ACHN (cell line): ENCODE data around the gene SPATA25.

Experiments
- DNase-seq: peaks from one replicate; pipeline ENCODE4 v3.0.0-alpha.2; 2015
- in situ Hi-C: cut with HindIII; loops from 2 replicates; pipeline ENCODE4 v1.10.0; 2017; ENCODE audit warnings: low sequenced_read_pairs, low pct_ligation_motif_present, low pct_unique_long_range_greater_than_20kb

Gene SPATA25

DNA sequence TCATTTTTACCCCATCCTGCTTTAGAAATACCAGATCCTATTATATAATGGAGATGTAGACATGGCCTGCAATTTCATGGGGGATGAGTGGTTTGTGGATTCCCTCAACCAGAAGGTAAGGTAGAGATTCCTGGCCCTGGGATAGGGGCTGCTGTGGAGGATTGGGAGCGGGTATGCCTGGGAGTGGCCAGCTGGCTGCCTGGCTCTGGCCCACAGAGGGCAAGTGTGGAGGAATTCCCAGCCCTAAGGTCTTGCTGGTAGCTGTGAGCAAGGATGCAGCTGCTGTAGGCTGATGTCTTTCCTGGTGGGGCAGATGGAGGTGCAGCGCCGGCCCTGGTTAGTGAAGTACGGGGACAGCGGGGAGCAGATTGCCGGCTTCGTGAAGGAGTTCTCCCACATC lies 10.3 kb upstream of the SPATA25 start:
- in situ Hi-C loops = no loop called here
- no peak for DNase-seq

DNA sequence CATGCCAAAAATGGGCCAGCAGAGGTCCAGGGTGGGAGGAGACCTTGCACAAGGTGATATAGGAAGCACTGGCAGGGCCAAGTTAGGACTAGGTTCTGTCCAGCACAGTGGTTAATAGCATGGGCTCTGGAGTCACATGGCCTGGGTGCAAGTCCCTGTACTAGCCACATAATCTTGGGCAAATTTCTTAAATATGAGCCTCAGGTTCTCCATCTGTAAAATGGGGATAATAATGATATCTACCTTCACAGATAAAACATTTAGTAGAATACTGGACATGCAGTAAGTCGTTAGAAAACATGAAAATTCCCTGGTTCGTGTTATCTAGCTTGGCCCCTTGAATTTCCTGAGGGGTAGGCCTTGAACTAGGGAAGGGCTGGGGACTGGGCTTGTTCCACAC lies 9.9 kb upstream of the SPATA25 start:
- DNase-seq = no peak
- in situ Hi-C loops = no loop called here

- in situ Hi-C loops = no loop called here
- DNase-seq = no peak
These were observed 9.3 kb upstream of the SPATA25 start for GRCh38 chr20:45896641-45897161.

DNA sequence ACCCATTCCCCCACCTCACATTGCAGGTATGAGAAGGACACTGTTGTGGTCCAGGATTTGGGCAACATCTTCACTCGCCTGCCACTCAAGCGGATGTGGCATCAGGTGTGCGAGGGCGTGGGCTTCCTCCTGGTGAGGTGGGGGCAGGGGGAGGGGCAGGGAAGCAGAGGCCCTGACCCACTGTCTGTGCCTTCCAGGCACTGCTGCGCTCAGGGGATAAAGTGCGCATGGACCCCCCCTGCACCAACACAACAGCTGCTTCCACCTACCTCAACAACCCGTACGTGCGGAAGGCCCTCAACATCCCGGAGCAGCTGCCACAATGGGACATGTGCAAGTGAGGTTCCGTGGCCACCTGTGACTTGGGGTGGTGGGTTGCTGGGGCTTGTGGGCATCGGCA lies 7.4 kb upstream of the SPATA25 start:
- in situ Hi-C loops = no loop called here
- no peak for DNase-seq

GRCh38 chr20:45893831-45894230 lies 6.4 kb upstream of the SPATA25 start:
- DNase-seq = no peak
- in situ Hi-C loops = no loop called here

DNA sequence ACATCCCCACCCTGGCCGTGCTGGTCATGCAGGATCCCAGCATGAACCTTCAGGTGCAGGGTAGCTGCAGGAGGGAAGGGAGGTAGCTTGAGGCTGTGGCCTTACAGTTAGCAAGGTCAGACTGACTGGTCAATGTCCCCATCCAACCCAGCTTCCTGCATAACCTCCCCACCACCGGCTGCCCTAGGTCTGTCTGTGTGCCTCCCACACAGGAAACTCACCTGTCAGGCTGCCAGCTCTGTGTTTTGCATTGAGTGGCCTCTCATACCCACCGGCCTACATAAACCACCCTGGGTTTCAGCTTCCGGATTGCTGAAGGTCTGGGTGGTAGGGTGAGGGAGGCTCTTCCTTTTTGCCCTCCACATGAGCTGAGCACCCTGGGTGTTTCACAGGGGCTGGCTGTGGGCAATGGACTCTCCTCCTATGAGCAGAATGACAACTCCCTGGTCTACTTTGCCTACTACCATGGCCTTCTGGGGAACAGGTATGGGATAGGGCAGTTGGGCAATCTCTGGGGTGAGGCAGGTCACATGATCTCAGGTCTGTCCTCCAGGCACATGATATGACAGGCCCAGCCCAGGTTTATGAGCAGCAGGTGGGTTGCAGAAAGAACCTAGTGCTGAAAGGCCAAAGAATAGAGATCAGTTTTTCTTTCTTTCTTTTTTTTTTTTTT lies 5.5 kb upstream of the SPATA25 start:
- in situ Hi-C loops = no loop called here
- no peak for DNase-seq

DNA sequence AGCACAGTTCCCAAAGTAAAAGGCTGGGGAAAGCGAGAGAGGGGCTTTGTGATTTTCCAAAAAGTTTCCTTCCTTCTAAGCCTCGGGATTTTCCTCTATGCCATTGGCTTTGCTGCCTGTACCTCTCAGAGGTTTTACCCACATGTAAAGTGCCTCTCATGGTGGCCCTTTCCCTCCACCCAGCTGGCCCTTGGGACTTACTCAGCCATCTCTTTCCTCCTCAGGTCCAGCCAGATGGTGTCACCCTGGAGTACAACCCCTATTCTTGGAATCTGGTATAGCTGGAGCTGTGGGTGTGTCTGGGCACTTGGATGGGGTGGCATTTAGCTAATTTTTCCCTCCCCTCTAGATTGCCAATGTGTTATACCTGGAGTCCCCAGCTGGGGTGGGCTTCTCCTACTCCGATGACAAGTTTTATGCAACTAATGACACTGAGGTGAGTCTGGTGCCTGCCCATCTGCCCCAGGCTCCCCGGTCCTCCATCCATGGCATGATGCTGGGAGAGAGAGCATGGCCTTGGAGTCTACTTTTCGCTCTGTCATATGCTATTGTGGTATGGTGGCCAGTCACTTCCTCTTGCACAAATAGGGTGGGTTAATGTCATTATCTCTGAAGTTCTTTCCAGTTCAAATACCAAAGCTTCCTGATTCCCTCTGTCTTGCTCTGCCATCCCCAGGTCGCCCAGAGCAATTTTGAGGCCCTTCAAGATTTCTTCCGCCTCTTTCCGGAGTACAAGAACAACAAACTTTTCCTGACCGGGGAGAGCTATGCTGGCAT lies 4.8 kb upstream of the SPATA25 start:
- in situ Hi-C loops = no loop called here
- DNase-seq = peak; percentile 52

GRCh38 chr20:45890985-45891983 lies 3.9 kb upstream of the SPATA25 start, which contains the start of the genes CTSA and NEURL2:
Gene CTSA, plus strand, starts transcription at chr20:45891335. Its CDS starts 234 bp downstream, at chr20:45891569.
Gene NEURL2, minus strand, starts transcription at chr20:45891208. Its CDS starts 217 bp downstream, at chr20:45890991.
- DNase-seq = peak; percentile 86
- in situ Hi-C loops = no loop called here

GRCh38 chr20:45890077-45890984 lies 2.9 kb upstream of the SPATA25 start:
- no peak for DNase-seq
- in situ Hi-C loops = no loop called here

GRCh38 chr20:45888681-45889080 lies 1.3 kb upstream of the SPATA25 start:
- in situ Hi-C loops = no loop called here
- DNase-seq = no peak

DNA sequence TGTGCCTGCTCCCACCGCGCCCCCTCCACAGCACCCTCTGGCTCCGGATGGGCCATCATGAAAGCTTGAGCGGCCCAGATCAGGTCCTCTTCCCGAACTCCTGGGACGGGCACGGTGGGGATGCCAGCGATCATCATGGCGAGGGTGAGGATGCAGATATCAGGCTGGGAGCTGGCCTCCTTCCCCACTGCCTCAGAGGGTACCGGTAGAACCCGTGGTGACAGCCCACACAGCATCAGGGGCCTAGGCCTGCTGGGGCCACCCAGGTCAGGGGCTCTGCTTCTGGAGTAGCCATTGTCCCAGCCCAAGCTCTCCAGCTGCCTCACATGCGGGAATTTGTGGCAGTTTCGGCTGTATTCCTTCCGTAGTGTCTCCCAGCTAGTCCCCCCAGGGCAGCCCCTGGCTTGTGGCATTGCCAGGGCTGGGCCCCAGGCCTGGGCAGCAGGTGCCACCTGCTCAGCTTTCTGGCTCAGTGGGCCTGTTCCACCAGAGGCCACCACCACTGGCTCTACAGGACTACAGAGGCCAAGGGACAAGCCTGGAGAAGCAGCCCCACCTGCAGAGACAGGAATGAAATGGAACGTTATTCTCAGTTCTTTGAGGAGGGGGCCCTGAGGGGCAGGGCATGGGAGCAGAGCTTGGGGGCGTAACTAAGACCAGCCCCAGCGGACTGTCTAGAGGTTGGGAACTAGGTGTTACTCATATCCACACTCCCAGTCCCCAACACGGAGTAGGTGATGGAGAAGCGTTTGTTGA lies 654 bp downstream of the SPATA25 start:
- in situ Hi-C loops = no loop called here
- no peak for DNase-seq

GRCh38 chr20:45883100-45883469 lies 4.3 kb downstream of the SPATA25 start:
- DNase-seq = no peak
- in situ Hi-C loops = no loop called here

- DNase-seq = no peak
- in situ Hi-C loops = no loop called here
These were observed 4.8 kb downstream of the SPATA25 start for GRCh38 chr20:45882469-45883099.

DNA sequence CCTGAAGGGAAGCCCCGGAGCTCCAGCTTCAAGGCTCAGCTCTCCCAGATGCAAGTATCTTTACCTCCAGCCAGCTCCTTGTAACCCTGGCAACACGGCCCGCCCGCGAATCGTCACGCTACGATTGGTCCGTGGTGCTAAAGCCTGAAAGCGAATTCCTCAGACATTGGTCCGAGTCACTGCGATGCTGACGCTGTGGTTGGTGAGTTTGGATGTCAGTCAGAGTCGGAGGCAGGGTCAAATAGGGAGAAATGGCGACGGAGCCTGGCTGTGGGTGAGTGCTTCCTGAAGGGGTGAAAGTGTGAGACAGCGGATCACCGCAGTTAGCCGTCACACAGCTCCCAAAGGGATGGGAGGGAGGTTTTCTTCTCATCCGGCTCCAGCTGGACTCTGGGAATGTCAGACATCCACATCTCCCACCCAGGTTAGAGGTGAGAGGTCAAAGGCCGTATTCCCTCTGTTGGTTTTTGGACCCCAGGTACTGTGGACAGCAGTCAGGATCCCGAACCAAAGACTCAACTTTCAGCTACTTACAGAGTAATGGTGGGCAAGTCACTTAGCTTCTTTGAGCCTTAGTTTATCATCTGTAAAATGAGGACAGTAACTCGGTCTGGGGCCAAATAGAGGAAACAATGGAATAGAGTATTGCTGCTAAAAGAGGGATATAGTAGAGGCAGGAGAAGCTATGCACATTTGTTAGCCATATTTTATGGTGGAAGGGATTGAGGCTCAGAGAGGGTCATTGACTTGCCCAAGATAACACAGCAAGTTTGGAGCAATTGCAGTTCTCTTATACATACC lies 6.2 kb downstream of the SPATA25 start, which contains the start of gene ZSWIM1:
Gene ZSWIM1, plus strand, starts transcription at position 240 of the 801 bp plus-strand sequence. CDS start 1,366 bp downstream, outside the sequence.
- in situ Hi-C loops = no loop called here
- DNase-seq = peak; percentile 98

DNA sequence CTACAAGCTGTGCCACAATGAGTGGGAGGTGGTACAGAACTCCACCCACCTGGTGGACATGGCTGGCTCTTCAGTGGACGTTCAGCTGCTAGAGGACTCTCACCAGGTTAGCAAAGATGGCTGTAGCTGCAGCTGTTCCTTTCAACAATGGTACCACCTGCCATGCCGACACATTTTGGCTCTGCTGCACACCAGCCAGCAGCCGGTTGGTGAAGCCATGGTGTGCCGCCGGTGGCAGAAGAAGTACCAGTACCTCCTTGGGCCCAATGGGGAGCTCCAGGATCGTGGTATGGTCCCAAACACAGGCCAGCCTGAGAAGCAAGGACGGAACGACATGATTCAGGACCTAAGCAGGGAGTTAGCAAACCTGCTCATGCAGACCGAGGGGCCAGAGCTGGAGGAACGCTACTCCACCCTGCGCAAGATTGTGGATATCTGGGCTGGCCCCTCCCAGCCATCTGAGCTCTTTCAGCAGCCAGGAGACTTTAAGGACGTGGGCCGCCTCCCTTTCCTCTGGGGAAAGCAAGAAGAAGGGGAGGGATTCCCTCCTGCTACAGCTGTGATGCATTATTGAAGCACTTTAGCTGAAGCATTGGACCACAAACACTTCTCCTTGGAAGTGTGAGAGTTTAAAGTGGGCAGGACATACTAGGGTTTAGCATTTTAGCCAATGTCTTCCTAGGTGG lies 9.2 kb downstream of the SPATA25 start:
- no peak for DNase-seq
- in situ Hi-C loops = no loop called here
